GM12873 (cell line): Measurements from ENCODE around the gene SPEM1.

ENCODE experiments used
- CTCF ChIP-seq: IDR thresholded peaks from 2 replicates; pipeline ENCODE4 v1.5.1; 2012; ENCODE audit warnings: low read depth, mild to moderate bottlenecking, moderate library complexity, low read length, control low read depth; ENCODE audit not compliant: insufficient read depth; ENCODE audit errors: missing control alignments

The SPEM1 gene

GRCh38 chr17:7463372-7463846 lies 43.3 kb downstream of the SPEM1 start:
- no peak for TF ChIP-seq CTCF

GRCh38 chr17:7464081-7464480 lies 44.0 kb downstream of the SPEM1 start:
- no peak for TF ChIP-seq CTCF

DNA sequence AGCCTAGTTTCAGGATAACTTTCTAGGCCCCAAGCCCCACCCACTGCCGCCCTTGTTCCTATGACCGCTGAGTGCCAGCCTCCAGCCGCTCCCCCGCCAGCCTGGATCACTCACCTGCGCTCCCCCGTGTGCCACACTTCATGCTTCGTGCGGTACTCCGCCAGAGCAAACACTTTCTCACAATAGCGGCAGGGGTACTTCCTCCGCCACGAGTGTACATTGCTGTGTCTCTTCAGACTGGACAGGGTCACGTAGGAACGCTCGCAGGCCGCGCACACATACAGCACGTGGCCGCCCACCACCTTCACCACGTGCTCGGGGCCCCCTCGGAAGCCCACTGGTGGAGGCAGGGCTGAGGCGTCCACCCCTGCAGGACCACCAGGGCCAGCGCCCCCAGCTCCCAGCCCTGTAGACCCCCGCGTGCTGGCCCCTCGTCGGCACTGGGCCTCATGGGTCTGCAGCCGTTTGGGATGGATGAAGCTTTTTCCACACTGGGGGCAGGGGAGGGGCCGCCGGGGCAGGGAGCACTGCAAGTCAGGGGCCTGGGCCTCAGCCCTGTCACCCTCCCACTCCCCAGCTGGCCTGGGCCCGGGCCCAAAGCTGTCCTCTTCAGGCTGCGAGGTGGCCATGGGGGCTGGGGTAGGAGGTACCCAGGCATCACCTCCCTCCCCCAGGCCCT lies 45.6 kb downstream of the SPEM1 start:
- no peak for TF ChIP-seq CTCF

DNA sequence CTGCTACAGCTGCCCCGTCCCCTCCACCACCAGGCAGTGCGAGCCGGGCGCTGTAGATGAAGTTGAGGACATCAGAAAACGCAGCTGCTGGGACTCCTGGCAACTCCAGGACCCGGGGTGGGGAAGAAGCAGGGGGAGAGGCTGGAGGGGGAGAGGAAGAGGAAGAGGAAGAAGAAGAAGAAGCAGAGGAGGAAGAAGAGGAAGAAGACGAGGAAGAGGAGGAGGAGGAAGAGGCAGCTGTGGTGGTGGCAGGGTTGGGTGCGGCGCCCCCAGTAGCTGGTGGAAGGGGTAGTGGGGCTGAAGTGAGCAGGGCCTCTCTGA lies 46.2 kb downstream of the SPEM1 start:
- no peak for TF ChIP-seq CTCF

DNA sequence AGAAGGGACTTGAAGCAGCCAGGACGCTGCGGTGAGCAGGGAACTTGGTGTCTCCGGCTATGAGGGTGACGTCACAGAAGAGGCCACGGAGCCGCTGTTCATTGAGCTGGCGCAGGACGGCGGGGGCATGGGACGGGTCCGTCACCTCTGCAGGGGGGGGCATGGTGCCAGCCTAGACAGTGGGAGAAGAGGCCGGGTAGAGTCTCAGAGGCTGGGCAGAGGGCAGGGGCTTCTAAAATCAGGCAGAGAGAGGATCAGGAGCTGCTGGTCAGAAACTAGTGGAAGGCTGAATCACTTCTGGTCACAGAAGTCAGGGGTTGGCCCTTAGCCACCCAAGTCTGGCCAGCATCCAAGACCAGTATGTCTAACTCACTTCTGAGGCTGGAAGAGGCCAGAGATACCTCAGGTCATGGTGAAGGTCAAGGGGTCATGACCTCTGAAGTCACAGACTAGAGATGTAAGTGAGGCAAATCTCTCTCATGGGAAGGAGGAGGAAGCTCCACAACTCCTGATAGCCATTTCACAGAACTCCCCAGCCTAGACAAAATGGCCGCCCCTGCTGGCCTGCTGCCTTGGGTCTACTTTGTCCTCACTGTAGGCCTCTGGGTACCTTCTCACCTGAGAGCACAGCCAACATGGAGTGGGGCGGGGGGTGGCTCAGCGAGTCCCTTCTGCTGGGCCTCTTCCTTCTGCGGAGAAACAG lies 46.7 kb downstream of the SPEM1 start:
- no peak for TF ChIP-seq CTCF

DNA sequence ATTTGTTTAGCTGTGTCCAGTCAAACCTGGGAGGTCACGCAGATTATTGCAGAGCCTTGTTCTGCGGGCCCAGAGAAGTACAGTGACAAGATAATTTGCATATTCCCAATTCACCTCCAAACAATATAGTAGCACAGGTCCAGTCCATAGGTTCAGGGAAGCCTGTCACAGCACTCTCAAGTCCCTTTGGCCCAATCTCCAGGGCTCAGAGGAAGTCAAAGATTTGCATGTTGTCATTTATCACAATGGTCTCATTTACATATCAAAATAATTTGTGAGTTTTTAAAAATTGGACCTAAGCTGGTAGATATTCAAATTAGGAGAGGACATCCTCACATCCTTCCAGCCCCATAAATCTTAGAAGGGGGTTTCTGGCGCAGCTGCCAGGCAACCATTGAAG lies 47.4 kb downstream of the SPEM1 start:
- no peak for TF ChIP-seq CTCF

- TF ChIP-seq CTCF, result no peak
Measured at GRCh38 chr17:7468290-7468689, 48.2 kb downstream of the SPEM1 start.
